Keratinocyte (primary cell): Measurements from ENCODE around the gene MINDY1.

Experiments
- CTCF ChIP-seq, 3 experiments: IDR thresholded peaks in 1 of 3; conservative IDR thresholded peaks in 1 of 3; optimal IDR thresholded peaks in 1 of 3; 2 replicates in 2 of 3; 3 replicates in 1 of 3; pipeline versions ENCODE3 to v1.5.1; 2011; ENCODE audit warnings: low read length in 3 of 3, mild to moderate bottlenecking in 3 of 3, moderate library complexity in 2 of 3, control low read depth in 1 of 3, inconsistent platforms in 1 of 3; ENCODE audit not compliant: insufficient read depth in 2 of 3; ENCODE audit errors: extremely low read depth in 1 of 3
- EZH2 ChIP-seq: IDR thresholded peaks from one replicate; pipeline ENCODE4 v1.6.1; 2012; ENCODE audit warnings: inconsistent platforms, mild to moderate bottlenecking, low read length, moderate library complexity

- no peak for TF ChIP-seq CTCF (optimal IDR thresholded peaks at IDR 0.05 in 1 of 3, IDR thresholded peaks at IDR 0.05 in 1 of 3, conservative IDR thresholded peaks at IDR 0.05 in 1 of 3; ENCODE audit: extremely low read depth in 1 of 3, insufficient read depth in 2 of 3, low read length in 3 of 3)
- TF ChIP-seq EZH2: no peak
Measured at GRCh38 chr1:150973836-150974579, 32.7 kb downstream of the MINDY1 start.
